Measurements from ENCODE around the gene ZC3H18. TPM values are rescaled to one million over a fixed set of nuclear protein-coding genes. Genes with fewer than 3 reads are reported as not detected.

ZC3H18 gene
- total RNA-seq, 4 donors from 2014 or later: 19.7 to 52.2 (median 28.1) TPM

DNA sequence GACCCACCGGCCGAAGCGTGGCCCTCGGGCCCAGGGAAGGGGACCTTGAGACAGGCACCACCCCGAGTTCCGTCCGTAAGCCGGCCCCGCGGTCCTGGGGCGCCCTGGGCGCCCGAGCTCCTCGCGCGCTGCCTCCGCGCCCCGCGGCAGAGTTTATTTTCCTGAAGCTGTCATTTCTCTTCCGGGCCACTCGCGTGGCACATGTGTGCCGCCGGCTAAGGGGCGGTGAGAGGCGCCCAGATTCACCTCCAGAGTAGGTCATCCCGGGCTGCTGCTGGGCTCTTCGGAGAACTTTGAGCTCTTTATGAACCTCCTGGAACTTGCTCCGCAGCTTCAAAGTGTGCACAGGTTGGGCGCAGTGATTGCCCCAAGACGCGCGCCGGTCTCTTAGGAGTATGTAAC is 489 bp downstream of the ZC3H18 start:
- Histone ChIP-seq H3K4me1 (peaks cover 0 to 35% (median 23%) of the 10 kb centered on the region in 4 donors), H3K36me3 (peaks cover 0 to 35% (median 0%) of the 10 kb centered on the region in 3 donors), H3K27me3 (no peaks in the 10 kb centered on the region), H3K27ac (peak overlapping the region; percentile 19 to 91 (median 78)), H3K4me3 (peak overlapping the region; percentile 72 to 93 (median 77)), H3K9me3 (no peaks in the 10 kb centered on the region)
- DNase-seq (ENCODE audit: low spot score in 2 of 2): no peak
- 0% methylated on average over 12 to 30 of the region's 35 CpGs for WGBS, 2 donors
- TF ChIP-seq EP300 (IDR thresholded peaks at IDR 0.05): no peak
- TF ChIP-seq, protein P1, sequence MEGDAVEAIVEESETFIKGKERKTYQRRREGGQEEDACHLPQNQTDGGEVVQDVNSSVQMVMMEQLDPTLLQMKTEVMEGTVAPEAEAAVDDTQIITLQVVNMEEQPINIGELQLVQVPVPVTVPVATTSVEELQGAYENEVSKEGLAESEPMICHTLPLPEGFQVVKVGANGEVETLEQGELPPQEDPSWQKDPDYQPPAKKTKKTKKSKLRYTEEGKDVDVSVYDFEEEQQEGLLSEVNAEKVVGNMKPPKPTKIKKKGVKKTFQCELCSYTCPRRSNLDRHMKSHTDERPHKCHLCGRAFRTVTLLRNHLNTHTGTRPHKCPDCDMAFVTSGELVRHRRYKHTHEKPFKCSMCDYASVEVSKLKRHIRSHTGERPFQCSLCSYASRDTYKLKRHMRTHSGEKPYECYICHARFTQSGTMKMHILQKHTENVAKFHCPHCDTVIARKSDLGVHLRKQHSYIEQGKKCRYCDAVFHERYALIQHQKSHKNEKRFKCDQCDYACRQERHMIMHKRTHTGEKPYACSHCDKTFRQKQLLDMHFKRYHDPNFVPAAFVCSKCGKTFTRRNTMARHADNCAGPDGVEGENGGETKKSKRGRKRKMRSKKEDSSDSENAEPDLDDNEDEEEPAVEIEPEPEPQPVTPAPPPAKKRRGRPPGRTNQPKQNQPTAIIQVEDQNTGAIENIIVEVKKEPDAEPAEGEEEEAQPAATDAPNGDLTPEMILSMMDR (IDR thresholded peaks at IDR 0.05): no peak
- TF ChIP-seq POLR2A (IDR thresholded peaks at IDR 0.05): no peak

DNA sequence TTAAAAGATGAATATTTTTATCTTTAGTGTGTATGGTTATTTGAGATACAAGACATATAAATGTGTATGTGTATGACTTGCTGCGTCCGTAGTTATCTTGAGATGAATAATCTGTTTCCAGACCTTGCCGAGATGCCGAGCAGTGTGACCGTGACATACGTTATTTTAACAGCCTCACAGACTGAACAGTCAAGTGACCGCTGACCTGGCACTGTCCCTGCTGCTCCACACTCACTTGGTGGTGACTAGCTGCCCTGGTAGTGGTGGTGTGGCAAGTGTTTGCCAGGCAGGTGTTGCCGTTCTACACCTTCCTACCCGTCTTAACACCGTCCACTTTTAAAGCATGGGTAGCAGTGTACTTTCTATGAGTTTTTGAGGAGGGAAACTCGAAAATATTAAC is 5.0 kb downstream of the ZC3H18 start:
- no peak for TF ChIP-seq EP300 (IDR thresholded peaks at IDR 0.05)
- TF ChIP-seq, protein P1 (IDR thresholded peaks at IDR 0.05): no peak
- TF ChIP-seq POLR2A (IDR thresholded peaks at IDR 0.05): no peak
- H3K36me3 ChIP-seq: peaks cover 0 to 80% (median 3%) of the 10 kb centered on the region in 3 donors
- H3K4me1 ChIP-seq: peaks cover 0 to 42% (median 15%) of the 10 kb centered on the region in 4 donors
- H3K27me3 ChIP-seq: no peaks in the 10 kb centered on the region
- H3K4me3 ChIP-seq: no peak overlapping the region
- H3K27ac ChIP-seq: no peak overlapping the region
- no peaks in the 10 kb centered on the region for H3K9me3 ChIP-seq
- 92 to 94% methylated on average over 11 of the region's 11 CpGs for WGBS, 2 donors
- DNase-seq (ENCODE audit: low spot score in 2 of 2): no peak

DNA sequence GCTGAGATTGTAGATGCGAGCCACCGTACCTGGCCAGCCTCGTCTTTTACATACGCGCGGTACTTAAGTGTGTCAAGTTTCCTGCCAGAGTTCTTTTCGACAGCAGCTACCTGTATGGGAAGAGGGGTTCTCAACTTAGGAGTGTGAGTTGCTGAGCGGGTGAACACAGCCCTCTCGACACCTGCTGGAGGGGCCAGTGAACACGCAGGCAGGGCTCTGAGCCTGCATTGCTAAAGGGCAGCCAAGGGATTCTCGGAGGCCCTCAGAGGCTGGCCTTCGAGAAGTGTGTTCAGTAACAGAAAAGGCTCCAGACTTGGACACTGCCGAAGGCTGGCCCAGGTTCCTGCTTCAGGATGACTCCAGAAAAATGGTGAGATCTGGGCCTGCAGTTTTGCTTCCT is 6.1 kb downstream of the ZC3H18 start:
- no peak overlapping the region for H3K27ac ChIP-seq
- TF ChIP-seq EP300 (IDR thresholded peaks at IDR 0.05) (no peak), POLR2A (IDR thresholded peaks at IDR 0.05) (no peak)
- TF ChIP-seq, protein P1 (IDR thresholded peaks at IDR 0.05): no peak
- no peak for DNase-seq (ENCODE audit: low spot score in 2 of 2)
- H3K4me1 ChIP-seq: peaks cover 0 to 36% (median 9%) of the 10 kb centered on the region in 4 donors
- H3K27me3 ChIP-seq: no peaks in the 10 kb centered on the region
- no peaks in the 10 kb centered on the region for H3K9me3 ChIP-seq
- 93% methylated on average over 13 of the region's 13 CpGs for WGBS, 2 donors
- H3K36me3 ChIP-seq: peaks cover 0 to 91% (median 3%) of the 10 kb centered on the region in 3 donors
- H3K4me3 ChIP-seq: no peak overlapping the region

DNA sequence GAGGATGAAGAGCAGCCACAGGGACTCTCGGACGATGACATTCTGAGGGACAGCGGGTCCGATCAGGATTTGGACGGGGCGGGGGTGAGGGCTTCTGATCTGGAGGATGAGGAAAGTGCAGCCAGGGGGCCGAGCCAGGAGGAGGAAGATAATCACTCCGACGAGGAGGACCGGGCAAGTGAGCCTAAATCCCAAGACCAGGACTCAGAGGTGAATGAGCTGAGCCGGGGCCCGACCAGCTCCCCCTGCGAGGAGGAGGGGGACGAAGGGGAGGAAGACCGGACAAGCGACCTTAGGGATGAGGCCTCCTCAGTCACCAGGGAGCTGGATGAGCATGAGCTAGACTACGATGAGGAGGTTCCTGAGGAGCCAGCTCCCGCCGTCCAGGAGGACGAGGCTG is 7.0 kb downstream of the ZC3H18 start:
- TF ChIP-seq, protein P1 (IDR thresholded peaks at IDR 0.05): no peak
- TF ChIP-seq EP300 (IDR thresholded peaks at IDR 0.05) (no peak), POLR2A (IDR thresholded peaks at IDR 0.05) (no peak)
- Histone ChIP-seq H3K27ac (no peak overlapping the region), H3K27me3 (no peaks in the 10 kb centered on the region), H3K36me3 (peaks cover 0 to 93% (median 3%) of the 10 kb centered on the region in 3 donors), H3K4me1 (peaks cover 0 to 27% (median under 1%) of the 10 kb centered on the region in 4 donors), H3K9me3 (no peaks in the 10 kb centered on the region), H3K4me3 (no peak overlapping the region)
- 91% methylated on average over 20 of the region's 20 CpGs for WGBS, 2 donors
- DNase-seq (ENCODE audit: low spot score in 2 of 2): no peak

DNA sequence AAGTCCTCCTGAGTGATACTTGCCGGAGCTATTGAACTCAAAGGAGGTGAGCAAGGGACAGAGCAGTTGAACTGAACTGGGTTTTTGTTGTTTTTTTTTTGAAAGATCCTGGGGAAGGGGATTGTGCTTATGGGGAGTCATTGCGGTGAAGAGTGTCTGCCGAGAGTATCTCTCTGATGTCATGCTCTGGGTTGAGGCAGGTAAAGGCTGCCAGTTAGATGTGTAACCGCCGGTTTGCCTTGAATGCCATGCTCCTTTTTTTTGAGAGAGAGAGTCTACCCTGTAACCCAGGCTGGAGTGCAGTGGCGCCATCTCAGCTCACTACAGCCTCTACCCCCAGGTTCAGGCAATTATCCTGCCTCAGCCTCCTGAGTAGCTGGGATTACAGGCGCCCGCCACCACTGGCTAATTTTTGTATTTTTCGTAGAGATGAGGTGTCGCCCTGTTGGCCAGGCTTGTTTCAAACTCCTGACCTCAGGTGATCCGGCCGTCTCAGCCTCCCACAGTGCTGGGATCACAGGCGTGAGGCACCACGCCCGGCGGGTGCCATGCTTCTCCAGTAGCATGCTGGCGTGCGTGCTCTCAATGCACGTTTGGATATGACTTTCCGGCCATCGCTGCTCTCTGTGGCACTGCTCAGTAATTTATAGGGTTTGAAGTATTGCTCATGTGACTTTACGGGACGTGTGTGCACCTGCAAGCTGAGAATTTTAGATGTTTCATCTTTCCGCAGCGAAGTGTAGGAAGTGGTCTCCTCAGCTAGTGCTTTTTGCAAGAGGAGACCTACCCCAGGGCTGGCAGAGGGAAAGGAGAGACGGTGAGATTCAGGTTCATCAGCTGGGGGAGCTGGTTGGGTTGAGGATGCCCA is 8.5 kb downstream of the ZC3H18 start:
- WGBS, 2 donors: 90 to 92% methylated on average over 26 of the region's 26 CpGs
- DNase-seq (ENCODE audit: low spot score in 2 of 2): no peak
- H3K36me3 ChIP-seq: peaks cover 0 to 94% (median 3%) of the 10 kb centered on the region in 3 donors

More for the DNA sequence above, 8.5 kb downstream of the ZC3H18 start:
- Histone ChIP-seq H3K4me1 (peaks cover 0 to 19% (median 0%) of the 10 kb centered on the region in 4 donors), H3K9me3 (no peaks in the 10 kb centered on the region), H3K4me3 (no peak overlapping the region), H3K27ac (no peak overlapping the region), H3K27me3 (no peaks in the 10 kb centered on the region)
- TF ChIP-seq POLR2A (IDR thresholded peaks at IDR 0.05): no peak
- TF ChIP-seq EP300 (IDR thresholded peaks at IDR 0.05): no peak
- TF ChIP-seq, protein P1 (IDR thresholded peaks at IDR 0.05): no peak
